ENCODE data around the gene TMEM18.

TMEM18 gene

GRCh38 chr2:650343-651310, 26.6 kb downstream of the TMEM18 start:
- DNase-seq (ENCODE audit: low read depth): no peak

GRCh38 chr2:649426-650342, 27.5 kb downstream of the TMEM18 start:
- DNase-seq (ENCODE audit: low read depth): no peak

- DNase-seq (ENCODE audit: low read depth): no peak
Observed at GRCh38 chr2:648476-649424, 28.5 kb downstream of the TMEM18 start.

GRCh38 chr2:647691-648231, 29.4 kb downstream of the TMEM18 start:
- no peak for DNase-seq (ENCODE audit: low read depth)

- DNase-seq (ENCODE audit: low read depth): no peak
Observed at GRCh38 chr2:647003-647560, 30.1 kb downstream of the TMEM18 start.

GRCh38 chr2:644871-645270, 32.3 kb downstream of the TMEM18 start:
- no peak for DNase-seq (ENCODE audit: low read depth)

GRCh38 chr2:643761-644160, 33.4 kb downstream of the TMEM18 start:
- no peak for DNase-seq (ENCODE audit: low read depth)

- no peak for DNase-seq (ENCODE audit: low read depth)
Observed at GRCh38 chr2:643334-643733, 33.9 kb downstream of the TMEM18 start.

- no peak for DNase-seq (ENCODE audit: low read depth)
Observed at GRCh38 chr2:641872-642815, 35.1 kb downstream of the TMEM18 start.

- no peak for DNase-seq (ENCODE audit: low read depth)
Observed at GRCh38 chr2:641164-641871, 35.9 kb downstream of the TMEM18 start.

- no peak for DNase-seq (ENCODE audit: low read depth)
Observed at GRCh38 chr2:639703-640102, 37.5 kb downstream of the TMEM18 start.

- no peak for DNase-seq (ENCODE audit: low read depth)
Observed at GRCh38 chr2:637804-638203, 39.4 kb downstream of the TMEM18 start.

- DNase-seq (ENCODE audit: low read depth): no peak
Observed at GRCh38 chr2:637406-637776, 39.8 kb downstream of the TMEM18 start.

GRCh38 chr2:636641-637405, 40.4 kb downstream of the TMEM18 start:
- DNase-seq (ENCODE audit: low read depth): peak; percentile 30

- no peak for DNase-seq (ENCODE audit: low read depth)
Observed at GRCh38 chr2:635687-636621, 41.3 kb downstream of the TMEM18 start.

GRCh38 chr2:634636-635388, 42.4 kb downstream of the TMEM18 start:
- DNase-seq (ENCODE audit: low read depth): no peak

GRCh38 chr2:634041-634440, 43.2 kb downstream of the TMEM18 start:
- DNase-seq (ENCODE audit: low read depth): no peak
